Prostate gland (tissue), 2 donors: ENCODE measurements around the gene CISTR.

Experiments used
- POLR2A ChIP-seq: fragments of 450-650 bp; IDR thresholded peaks from one replicate; pipeline ENCODE4 v1.6.1; 2016; ENCODE audit warnings: antibody characterized with exemption, mild to moderate bottlenecking
- POLR2AphosphoS5 ChIP-seq: sonication (generic); formaldehyde crosslinking; IDR thresholded peaks from one replicate; pipeline ENCODE4 v1.6.1; 2017; ENCODE audit warnings: antibody characterized with exemption
- TF ChIP-seq, protein P1 (sequence below), 4 experiments: fragments of 200-600 bp in 2 of 4; fragments of 450-650 bp in 2 of 4; sonication (generic) in 2 of 4; IDR thresholded peaks; 1 replicate in 3 of 4; 2 replicates in 1 of 4; pipeline ENCODE4 v1.5.1; 2016 to 2019; ENCODE audit warnings: antibody characterized with exemption in 4 of 4, mild to moderate bottlenecking in 2 of 4, moderate library complexity in 2 of 4

DNA sequence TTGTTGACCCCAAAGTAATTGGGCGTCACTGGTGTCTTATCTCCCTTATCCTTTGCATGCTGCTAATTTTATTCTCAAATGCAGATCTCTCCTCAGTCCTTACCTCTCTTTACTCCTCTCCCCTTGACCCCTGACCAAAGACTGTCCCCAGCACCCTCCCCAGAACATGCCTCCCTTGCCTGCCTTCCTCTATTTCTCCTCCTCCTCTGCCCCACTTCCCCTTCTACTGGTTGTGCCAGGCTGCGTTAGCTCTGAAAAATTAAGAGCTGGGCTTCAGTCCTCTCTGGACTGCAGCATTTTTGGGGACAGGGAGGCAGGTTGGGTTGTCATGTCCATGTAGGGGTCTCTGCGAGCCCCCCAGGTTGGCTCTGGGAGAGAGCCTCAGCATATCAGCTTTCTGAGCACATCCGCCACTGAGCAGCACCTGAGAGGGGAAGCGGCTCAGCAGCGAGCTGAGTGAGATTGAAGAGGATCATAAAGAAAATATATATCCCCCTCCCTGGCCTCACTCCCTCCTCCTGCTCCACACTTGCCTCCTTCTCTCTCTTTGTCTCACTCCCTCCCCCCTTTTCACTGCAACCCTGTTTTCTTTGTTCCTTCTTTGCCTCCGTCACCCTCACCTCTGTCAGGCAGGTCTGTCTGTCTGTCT lies 6.4 kb upstream of the CISTR start:
- TF ChIP-seq POLR2AphosphoS5: no peak
- TF ChIP-seq, protein P1, sequence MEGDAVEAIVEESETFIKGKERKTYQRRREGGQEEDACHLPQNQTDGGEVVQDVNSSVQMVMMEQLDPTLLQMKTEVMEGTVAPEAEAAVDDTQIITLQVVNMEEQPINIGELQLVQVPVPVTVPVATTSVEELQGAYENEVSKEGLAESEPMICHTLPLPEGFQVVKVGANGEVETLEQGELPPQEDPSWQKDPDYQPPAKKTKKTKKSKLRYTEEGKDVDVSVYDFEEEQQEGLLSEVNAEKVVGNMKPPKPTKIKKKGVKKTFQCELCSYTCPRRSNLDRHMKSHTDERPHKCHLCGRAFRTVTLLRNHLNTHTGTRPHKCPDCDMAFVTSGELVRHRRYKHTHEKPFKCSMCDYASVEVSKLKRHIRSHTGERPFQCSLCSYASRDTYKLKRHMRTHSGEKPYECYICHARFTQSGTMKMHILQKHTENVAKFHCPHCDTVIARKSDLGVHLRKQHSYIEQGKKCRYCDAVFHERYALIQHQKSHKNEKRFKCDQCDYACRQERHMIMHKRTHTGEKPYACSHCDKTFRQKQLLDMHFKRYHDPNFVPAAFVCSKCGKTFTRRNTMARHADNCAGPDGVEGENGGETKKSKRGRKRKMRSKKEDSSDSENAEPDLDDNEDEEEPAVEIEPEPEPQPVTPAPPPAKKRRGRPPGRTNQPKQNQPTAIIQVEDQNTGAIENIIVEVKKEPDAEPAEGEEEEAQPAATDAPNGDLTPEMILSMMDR (IDR thresholded peaks at IDR 0.05): no peak
- no peak for TF ChIP-seq POLR2A
